H1 (cell line): Measurements from ENCODE around the gene IL1RAP. TPM values are rescaled to one million over a fixed set of nuclear protein-coding genes. Genes with fewer than 3 reads are reported as not detected.

Experiments used
- CTCF ChIA-PET: fragments of 300-600 bp; sonication (Branson Sonifier 250); formaldehyde crosslinking; loops from one replicate; lab custom pipeline; 2021; ENCODE audit not compliant: partially characterized antibody; lab: Charles Lee
- POLR2A ChIA-PET: fragments of 300-600 bp; sonication (Branson Sonifier 250); formaldehyde crosslinking; loops from one replicate; lab custom pipeline; 2021; ENCODE audit warnings: inconsistent platforms; ENCODE audit not compliant: partially characterized antibody; lab: Charles Lee
- DNase-seq, 2 experiments: peaks; one replicate each; pipeline versions ENCODE4 v3.0.0 to v3.0.0-alpha.2; 2010 to 2022; ENCODE audit warnings: low spot score in 2 of 2, low read depth in 1 of 2, mixed read lengths in 1 of 2
- FAIRE-seq: peaks from 2 replicates; lab custom pipeline; 2011; peaks lifted over from hg19 to GRCh38; lab: Jason Lieb, UNC
- H2AFZ ChIP-seq: 2 replicates; pipeline ENCODE4 v1.8.1; 2012; ENCODE audit warnings: low read length, inconsistent platforms
- H2AK5ac ChIP-seq: 2 replicates; pipeline ENCODE4 v1.6.1; 2013; ENCODE audit warnings: low read depth, low read length
- H2BK120ac ChIP-seq: replicated peaks from 2 replicates; pipeline ENCODE3; 2013; ENCODE audit warnings: low read depth, low read length, inconsistent platforms
- H2BK12ac ChIP-seq: 2 replicates; pipeline ENCODE4 v1.6.1; 2013; ENCODE audit warnings: low read depth, low read length
- H2BK15ac ChIP-seq: 2 replicates; pipeline ENCODE4 v1.6.1; 2013; ENCODE audit warnings: low read length
- H2BK20ac ChIP-seq: 2 replicates; pipeline ENCODE4 v1.6.1; 2013; ENCODE audit warnings: low read length
- H2BK5ac ChIP-seq: 2 replicates; pipeline ENCODE4 v1.6.1; 2013; ENCODE audit warnings: low read depth, low read length
- H3K14ac ChIP-seq: 2 replicates; pipeline ENCODE4 v1.6.1; 2013; ENCODE audit warnings: inconsistent platforms; ENCODE audit not compliant: insufficient read length
- H3K18ac ChIP-seq: 2 replicates; pipeline ENCODE4 v1.6.1; 2013; ENCODE audit warnings: low read length; ENCODE audit errors: extremely low read depth
- H3K23ac ChIP-seq: 2 replicates; pipeline ENCODE4 v1.6.1; 2013; ENCODE audit warnings: inconsistent platforms; ENCODE audit not compliant: insufficient read length
- H3K23me2 ChIP-seq: 2 replicates; pipeline ENCODE4 v1.6.1; 2013; ENCODE audit warnings: low read depth, low read length
- H3K27ac ChIP-seq: 2 replicates; pipeline ENCODE4 v1.6.1; 2011; ENCODE audit warnings: low read depth, low read length, inconsistent platforms
- H3K27me3 ChIP-seq, 4 experiments: replicated peaks in 1 of 4; 1 replicate in 1 of 4; 2 replicates in 3 of 4; pipeline versions ENCODE4 v1.6.1 to v1.8.1; 2011 to 2013; ENCODE audit warnings: low read length in 3 of 4, mild to moderate bottlenecking in 3 of 4, inconsistent platforms in 2 of 4, mixed read lengths in 2 of 4, moderate library complexity in 1 of 4; ENCODE audit not compliant: control insufficient read depth in 3 of 4, insufficient read depth in 3 of 4; ENCODE audit errors: extremely low read depth in 1 of 4
- H3K36me3 ChIP-seq, 4 experiments: 2 replicates each; pipeline versions ENCODE4 v1.6.1 to v1.8.1; 2011 to 2013; ENCODE audit warnings: mild to moderate bottlenecking in 4 of 4, low read length in 3 of 4, moderate library complexity in 2 of 4, control low read depth in 1 of 4, inconsistent platforms in 1 of 4; ENCODE audit not compliant: insufficient read depth in 4 of 4, control insufficient read depth in 2 of 4
- H3K4ac ChIP-seq: replicated peaks from 2 replicates; pipeline ENCODE3; 2013; ENCODE audit warnings: low read length, low read depth, mixed read lengths, inconsistent platforms; ENCODE audit not compliant: insufficient read length
- H3K4me1 ChIP-seq, 4 experiments: replicated peaks in 1 of 4; 1 replicate in 1 of 4; 2 replicates in 3 of 4; pipeline versions ENCODE4 v1.6.1 to v1.8.1; 2011 to 2013; ENCODE audit warnings: low read length in 3 of 4, inconsistent platforms in 2 of 4, mixed read lengths in 1 of 4; ENCODE audit not compliant: insufficient read depth in 4 of 4, control insufficient read depth in 3 of 4
- H3K4me2 ChIP-seq, 2 experiments: 2 replicates each; pipeline versions ENCODE4 v1.6.1 to v1.8.1; 2011 to 2013; ENCODE audit warnings: low read depth in 2 of 2, low read length in 2 of 2, control low read depth in 1 of 2, inconsistent platforms in 1 of 2, mild to moderate bottlenecking in 1 of 2; ENCODE audit not compliant: insufficient read depth in 1 of 2
- H3K4me3 ChIP-seq, 4 experiments: fragments of 200-600, 300-600 bp in 1 of 4; sonication (generic), shearing (Covaris generic), sonication (Bioruptor Twin) in 1 of 4; 2 replicates each; pipeline versions ENCODE4 v1.5.1 to v1.8.1; 2011 to 2016; ENCODE audit warnings: low read length in 4 of 4, low read depth in 3 of 4, control low read depth in 2 of 4, inconsistent platforms in 2 of 4, mild to moderate bottlenecking in 2 of 4, mixed read lengths in 1 of 4, moderate library complexity in 1 of 4; ENCODE audit not compliant: insufficient read depth in 2 of 4; ENCODE audit errors: extremely low read depth in 1 of 4
- H3K56ac ChIP-seq: replicated peaks from 2 replicates; pipeline ENCODE3; 2013; ENCODE audit warnings: low read depth, mild to moderate bottlenecking, mixed read lengths, low read length, inconsistent platforms; ENCODE audit not compliant: insufficient read length
- H3K79me1 ChIP-seq: 2 replicates; pipeline ENCODE4 v1.6.1; 2013; ENCODE audit warnings: low read depth, low read length, control low read depth
- H3K79me2 ChIP-seq, 2 experiments: 2 replicates each; pipeline versions ENCODE4 v1.6.1 to v1.8.1; 2012 to 2013; ENCODE audit warnings: low read length in 2 of 2, mild to moderate bottlenecking in 2 of 2, inconsistent platforms in 1 of 2; ENCODE audit not compliant: insufficient read depth in 2 of 2, control insufficient read depth in 1 of 2
- H3K9ac ChIP-seq, 4 experiments: replicated peaks in 1 of 4; 1 replicate in 1 of 4; 2 replicates in 3 of 4; pipeline versions ENCODE4 v1.6.1 to v1.8.1; 2011 to 2013; ENCODE audit warnings: low read depth in 3 of 4, low read length in 3 of 4, control low read depth in 2 of 4, mild to moderate bottlenecking in 2 of 4, moderate library complexity in 2 of 4, inconsistent platforms in 1 of 4; ENCODE audit errors: extremely low read depth in 1 of 4
- H3K9me3 ChIP-seq, 2 experiments: 2 replicates each; pipeline versions ENCODE4 v1.6.1 to v1.8.1; 2012 to 2013; ENCODE audit warnings: mild to moderate bottlenecking in 2 of 2, moderate library complexity in 2 of 2, control low read depth in 1 of 2, inconsistent platforms in 1 of 2, low read depth in 1 of 2, low read length in 1 of 2, mixed read lengths in 1 of 2; ENCODE audit not compliant: insufficient read depth in 2 of 2
- H4K20me1 ChIP-seq, 2 experiments: replicated peaks in 1 of 2; 2 replicates each; pipeline versions ENCODE3 to v1.8.1; 2011 to 2013; ENCODE audit warnings: inconsistent platforms in 2 of 2, low read length in 2 of 2, mild to moderate bottlenecking in 1 of 2; ENCODE audit not compliant: insufficient read depth in 2 of 2, control insufficient read depth in 1 of 2
- H4K5ac ChIP-seq: 2 replicates; pipeline ENCODE4 v1.6.1; 2013; ENCODE audit warnings: low read length, low read depth, mixed read lengths, inconsistent platforms; ENCODE audit not compliant: insufficient read length
- H4K8ac ChIP-seq: 2 replicates; pipeline ENCODE4 v1.8.0; 2013; ENCODE audit warnings: mild to moderate bottlenecking, moderate library complexity, low read length, inconsistent platforms; ENCODE audit not compliant: insufficient read depth; ENCODE audit errors: extremely low read depth
- H4K91ac ChIP-seq: replicated peaks from 2 replicates; pipeline ENCODE3; 2013; ENCODE audit warnings: low read length, mixed read lengths, inconsistent platforms; ENCODE audit not compliant: insufficient read length
- E2F6 ChIP-seq: IDR thresholded peaks from 2 replicates; pipeline ENCODE4 v1.6.1; 2012; ENCODE audit warnings: inconsistent platforms
- FOSL1 ChIP-seq: IDR thresholded peaks from 2 replicates; pipeline ENCODE4 v1.6.1; 2011; ENCODE audit warnings: mild to moderate bottlenecking, low read depth, low read length, moderate library complexity; ENCODE audit not compliant: insufficient read depth
- MAX ChIP-seq: IDR thresholded peaks from 2 replicates; pipeline ENCODE4 v1.6.1; 2012; ENCODE audit warnings: inconsistent platforms
- NRF1 ChIP-seq: IDR thresholded peaks from 2 replicates; pipeline ENCODE4 v1.6.1; 2011; ENCODE audit warnings: mild to moderate bottlenecking, low read depth, low read length, improper control_type of control experiment
- PHF8 ChIP-seq: fragments of 200-600 bp; sonication (generic); conservative IDR thresholded peaks from 2 replicates; pipeline ENCODE4 v1.7.1; 2012; ENCODE audit warnings: low read depth, mild to moderate bottlenecking, inconsistent platforms, low read length, moderate library complexity
- SIRT6 ChIP-seq: IDR thresholded peaks from one replicate; pipeline ENCODE4 v1.7.1; 2012; ENCODE audit warnings: low read length, inconsistent platforms
- SUZ12 ChIP-seq: fragments of 200-600 bp; sonication (generic); IDR thresholded peaks from 2 replicates; pipeline ENCODE4 v1.6.1; 2012; ENCODE audit warnings: mild to moderate bottlenecking, inconsistent platforms, low read length, moderate library complexity, mixed read lengths
- polyA plus RNA-seq, 7 experiments: library from polyadenylated mRNA; depleted of rRNA in 3 of 7; stranded (reverse) in 5 of 7; unstranded in 2 of 7; fragments of >200 nt in 5 of 7; fragments of 200-250 nt in 2 of 7; gene quantifications; 1 replicate in 5 of 7; 2 replicates in 1 of 7; 4 replicates in 1 of 7; pipeline versions ENCODE4 v1.2.1 to v1.2.3, GENCODE V29; 2011 to 2013; ENCODE audit warnings: missing spikeins in 2 of 7, mixed read lengths in 2 of 7
- total RNA-seq: library from RNA; stranded (reverse); fragmentation: NEBNext Ultra II Directional; extraction: Animal tissue kit (Norgen Biotek cat#: 25700); gene quantifications from 2 replicates; pipeline ENCODE4 v1.2.1, GENCODE V29; 2021

Gene IL1RAP
- total and polyA plus RNA-seq, 2 of the 8 experiments (the other 6 are each of a cell fraction or from before 2014, with no cell fraction given): 2.4 to 3.9 TPM

- H3K4me3 ChIP-seq: no peak overlapping the region
- no peak overlapping the region for H2BK5ac ChIP-seq
- no peak overlapping the region for H2BK120ac ChIP-seq
- H2BK20ac ChIP-seq: no peak overlapping the region
- H3K36me3 ChIP-seq: no peaks in the 10 kb centered on the region; a peak in 1 of 8 replicates
- H3K27ac ChIP-seq: no peak overlapping the region
- no peaks in the 10 kb centered on the region for H4K20me1 ChIP-seq
- H3K79me2 ChIP-seq: no peaks in the 10 kb centered on the region
- H4K5ac ChIP-seq: no peak overlapping the region
- no peak overlapping the region for H3K14ac ChIP-seq
- no peak overlapping the region for H3K18ac ChIP-seq
- no peak for TF ChIP-seq SIRT6
- TF ChIP-seq SUZ12: no peak
- TF ChIP-seq E2F6: no peak
- TF ChIP-seq MAX: no peak
- no peak for TF ChIP-seq FOSL1
- no peak for TF ChIP-seq NRF1
- TF ChIP-seq PHF8: no peak
- 0 out of 4 replicates have a peak, but pooled peaks cover 0 to 3% of the 10 kb centered on the region in 2 experiments for H3K9me3 ChIP-seq
- no peak overlapping the region for H4K8ac ChIP-seq
- H2AFZ ChIP-seq: no peak overlapping the region
- H3K4me1 ChIP-seq: peaks cover 0 to 3% (median 2%) of the 10 kb centered on the region in 4 experiments; a peak in 2 of 7 replicates
- H3K9ac ChIP-seq: no peak overlapping the region
- ChIA-PET CTCF (interaction anchor here (1.3 kb wide), 1 partner anchor 21 kb away, joined by 4 read pairs; no protein-coding TSS in a partner anchor), POLR2A (no interaction called here)
- H3K4me2 ChIP-seq: no peak overlapping the region
- H2AK5ac ChIP-seq: no peak overlapping the region
- H4K91ac ChIP-seq: no peak overlapping the region
- no peak overlapping the region for H2BK15ac ChIP-seq
- no peaks in the 10 kb centered on the region for H3K79me1 ChIP-seq
- no peak overlapping the region for H3K4ac ChIP-seq
- H3K23ac ChIP-seq: no peak overlapping the region
- FAIRE-seq: no peak
- H2BK12ac ChIP-seq: no peak overlapping the region
- H3K56ac ChIP-seq: no peak overlapping the region
- no peaks in the 10 kb centered on the region; the same call in 1 of the 2 replicates for H3K23me2 ChIP-seq
- DNase-seq: no peak
- H3K27me3 ChIP-seq: no peaks in the 10 kb centered on the region
Measured at GRCh38 chr3:190557296-190557695, 43.4 kb downstream of the IL1RAP start.
